GM19395 (cell line): Measurements from ENCODE around the gene GPC5.

Experiments
- ATAC-seq: cut with Tn5 transposase; IDR thresholded peaks from one replicate; pipeline ENCODE4 v1.9.1; 2021; ENCODE audit warnings: mild to moderate bottlenecking, moderate library complexity; ENCODE audit not compliant: unreplicated experiment

GPC5 gene

GRCh38 chr13:92312823-92313222 is 914.4 kb downstream of the GPC5 start:
- no peak for ATAC-seq

DNA sequence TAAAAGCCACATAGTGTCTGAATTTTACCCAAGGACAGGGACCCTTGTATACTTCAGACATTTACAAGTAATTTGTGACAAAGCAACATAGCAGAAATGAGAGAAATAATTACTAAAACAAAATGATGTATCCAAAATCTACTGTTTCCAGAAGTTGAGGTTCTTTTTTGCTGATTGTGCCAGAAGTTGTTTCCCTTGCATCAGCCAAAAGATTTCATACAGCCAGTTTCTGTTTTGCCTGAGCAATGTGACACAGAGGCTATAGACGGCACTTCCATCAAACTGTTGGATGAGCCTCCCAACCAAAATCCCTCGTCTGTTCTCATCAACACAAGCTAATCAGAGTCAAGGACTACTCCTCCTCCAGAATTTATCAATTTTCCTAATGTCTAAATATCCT is 915.0 kb downstream of the GPC5 start:
- ATAC-seq = no peak

DNA sequence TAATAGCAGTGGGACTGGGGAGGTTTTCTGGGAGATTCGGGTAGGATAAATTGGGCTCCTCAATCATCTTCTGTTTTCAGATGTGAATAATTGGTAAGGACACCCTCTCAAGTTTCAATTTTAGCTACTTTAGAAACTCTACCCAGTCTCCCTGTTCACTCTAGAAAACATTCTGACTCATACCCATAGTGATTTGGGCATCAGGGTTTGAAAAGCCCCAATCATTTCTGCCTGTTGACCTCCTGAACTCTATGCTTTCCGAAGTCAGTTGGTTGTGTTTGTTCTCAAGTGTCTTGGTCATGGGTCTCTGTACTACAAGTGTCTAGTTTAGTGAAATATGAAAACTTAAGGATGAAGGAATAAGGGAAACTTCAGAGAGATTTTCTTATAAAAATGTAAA is 916.8 kb downstream of the GPC5 start:
- ATAC-seq = no peak

- ATAC-seq = no peak
Observed at GRCh38 chr13:92316030-92316429, 917.6 kb downstream of the GPC5 start.

GRCh38 chr13:92317066-92317465 is 918.6 kb downstream of the GPC5 start:
- no peak for ATAC-seq

GRCh38 chr13:92320323-92320722 is 921.9 kb downstream of the GPC5 start:
- ATAC-seq = no peak

DNA sequence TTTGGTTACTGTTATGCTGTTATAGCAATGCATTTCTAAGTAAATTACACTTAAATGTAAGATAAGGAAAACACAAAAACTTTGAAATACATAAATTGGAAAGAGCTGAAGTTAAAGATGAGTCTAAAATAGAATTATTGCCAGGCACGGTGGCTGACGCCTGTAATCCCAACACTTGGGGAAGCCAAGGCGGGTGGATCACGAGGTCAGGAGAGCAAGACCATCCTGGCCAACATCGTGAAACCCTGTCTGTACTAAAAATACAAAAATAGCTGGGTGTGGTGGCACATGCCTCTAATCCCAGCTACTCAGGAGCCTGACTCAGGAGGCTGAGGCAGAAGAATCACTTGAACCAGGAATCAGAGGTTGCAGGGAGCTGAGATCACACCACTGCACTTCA is 922.8 kb downstream of the GPC5 start:
- ATAC-seq = no peak

DNA sequence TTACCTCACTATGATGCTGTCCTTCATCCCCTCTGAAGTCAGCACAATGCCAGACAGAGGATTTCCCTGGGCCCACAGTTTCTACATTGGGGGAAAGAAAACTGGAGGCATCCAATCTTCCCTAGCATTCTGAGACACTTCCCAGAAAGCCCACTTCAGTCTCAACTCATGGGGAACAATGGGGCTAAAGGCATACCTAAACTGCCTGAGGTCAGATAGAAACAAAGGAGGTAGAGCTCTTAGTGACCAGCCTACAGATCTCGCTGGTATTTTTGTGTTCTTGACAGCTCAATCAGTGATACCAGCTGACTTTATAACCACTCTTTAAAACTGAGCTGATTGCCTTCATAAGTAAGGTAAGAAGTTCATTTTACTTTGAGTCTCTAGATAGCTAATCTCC is 947.2 kb downstream of the GPC5 start:
- no peak for ATAC-seq

DNA sequence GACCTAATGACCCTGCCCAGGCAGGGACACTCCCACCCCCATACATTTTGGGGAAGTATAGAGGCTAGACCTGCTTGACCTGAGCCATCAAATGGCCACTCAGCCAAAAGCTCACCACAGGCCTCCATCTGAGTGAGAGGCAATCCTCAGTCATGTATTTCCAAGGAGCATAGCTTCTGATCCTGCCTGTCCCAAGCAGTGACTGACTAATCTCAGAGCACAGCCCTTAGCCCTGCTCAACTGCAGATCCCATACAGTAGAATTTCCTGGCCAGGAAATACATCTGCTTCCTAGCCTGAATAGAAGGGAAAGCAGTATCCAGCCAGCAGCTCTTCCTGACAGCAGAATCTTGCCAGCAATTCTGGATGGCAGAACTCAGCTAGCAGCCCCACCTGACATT is 947.6 kb downstream of the GPC5 start:
- ATAC-seq = no peak

GRCh38 chr13:92354583-92354982 is 956.2 kb downstream of the GPC5 start:
- no peak for ATAC-seq

DNA sequence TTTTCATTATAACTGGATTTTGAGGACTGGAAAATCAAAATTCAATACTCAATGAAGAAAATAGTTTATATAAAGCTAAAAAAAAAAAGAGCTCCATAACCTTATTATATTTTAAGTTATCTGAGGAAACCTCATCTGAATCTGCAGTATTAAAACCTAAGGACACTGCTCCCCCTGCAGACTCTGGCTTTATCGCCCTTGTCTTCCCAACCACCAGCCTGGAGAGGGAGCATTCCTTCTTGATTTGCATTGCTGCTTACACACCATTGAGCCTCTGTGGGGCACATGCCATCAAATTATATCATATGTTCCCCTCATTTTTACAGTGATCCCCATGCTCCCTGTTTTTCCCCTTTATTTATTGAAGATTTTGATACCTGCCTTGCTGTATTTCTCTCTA is 956.8 kb downstream of the GPC5 start:
- ATAC-seq = no peak

DNA sequence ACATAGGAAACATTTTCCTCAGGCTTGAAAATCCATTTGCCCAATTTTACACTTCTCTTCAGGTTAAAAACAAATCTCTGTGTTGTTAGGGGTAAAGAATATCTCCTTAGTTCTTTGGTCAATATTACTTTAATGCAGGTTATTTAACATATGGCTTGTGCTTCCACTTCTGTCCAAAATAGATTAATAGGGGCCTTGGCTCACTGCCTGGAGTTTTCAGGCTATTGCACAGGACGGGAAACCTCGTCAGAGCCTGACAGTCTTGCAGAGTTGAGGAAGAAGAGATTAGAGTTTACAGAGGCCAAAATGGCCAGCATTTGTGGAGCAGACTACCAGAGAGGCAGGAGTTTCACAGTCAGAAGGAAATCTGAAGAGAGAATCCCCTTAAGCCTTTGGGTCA is 964.3 kb downstream of the GPC5 start:
- ATAC-seq = no peak

DNA sequence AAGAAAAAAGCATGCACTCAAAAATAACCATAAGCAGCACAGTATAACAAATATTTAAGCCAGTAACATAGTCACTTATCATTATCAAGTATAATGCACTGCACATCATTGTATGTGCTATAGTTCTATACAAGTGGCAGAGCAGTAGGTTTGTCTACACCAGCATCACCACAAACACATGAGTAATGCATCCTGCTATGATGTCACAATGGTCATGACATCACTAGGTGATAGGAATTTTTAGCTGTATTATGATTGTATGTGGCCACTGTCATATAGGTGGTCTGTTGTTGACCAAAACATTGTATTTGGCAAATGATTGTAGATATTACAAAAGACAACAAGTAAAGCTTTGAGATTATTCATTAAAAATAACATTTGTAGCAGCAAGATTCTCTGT is 967.5 kb downstream of the GPC5 start:
- ATAC-seq = no peak

DNA sequence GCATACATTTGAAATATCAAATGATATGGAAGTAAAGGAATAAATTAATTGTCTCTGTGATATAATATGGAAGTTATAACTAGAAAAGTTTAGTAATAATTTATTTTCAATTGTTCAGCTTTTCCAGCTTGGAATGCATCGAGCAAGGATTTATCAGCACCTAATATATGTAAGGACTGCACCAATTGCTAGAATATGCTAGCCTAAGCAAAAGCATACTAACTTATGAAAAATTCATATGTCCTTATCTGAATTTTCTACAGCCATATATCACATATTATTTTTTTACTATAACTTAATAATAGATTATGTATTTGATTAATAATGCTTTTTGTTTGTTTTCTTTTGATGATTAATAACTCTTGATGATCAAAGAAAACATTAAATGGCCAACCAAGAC is 979.0 kb downstream of the GPC5 start:
- no peak for ATAC-seq

DNA sequence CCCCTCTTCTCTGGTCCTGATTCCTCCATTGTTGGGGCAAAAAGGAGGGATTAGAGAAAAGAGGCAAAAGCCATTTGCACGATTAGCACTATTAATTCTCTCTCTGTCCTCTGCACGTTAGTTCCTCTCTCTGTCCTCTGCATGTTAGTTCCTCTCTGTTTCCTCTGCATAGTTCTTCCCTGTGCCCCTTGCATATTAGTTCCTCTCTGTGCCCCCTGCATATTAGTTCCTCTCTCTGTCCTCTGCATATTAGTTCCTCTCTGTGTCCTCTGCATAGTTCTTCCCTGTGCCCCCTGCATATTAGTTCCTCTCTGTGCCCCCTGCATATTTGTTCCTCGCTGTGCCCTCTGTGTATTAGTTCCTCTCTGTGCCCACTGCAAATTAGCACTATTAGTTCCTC is 981.0 kb downstream of the GPC5 start:
- ATAC-seq = no peak

DNA sequence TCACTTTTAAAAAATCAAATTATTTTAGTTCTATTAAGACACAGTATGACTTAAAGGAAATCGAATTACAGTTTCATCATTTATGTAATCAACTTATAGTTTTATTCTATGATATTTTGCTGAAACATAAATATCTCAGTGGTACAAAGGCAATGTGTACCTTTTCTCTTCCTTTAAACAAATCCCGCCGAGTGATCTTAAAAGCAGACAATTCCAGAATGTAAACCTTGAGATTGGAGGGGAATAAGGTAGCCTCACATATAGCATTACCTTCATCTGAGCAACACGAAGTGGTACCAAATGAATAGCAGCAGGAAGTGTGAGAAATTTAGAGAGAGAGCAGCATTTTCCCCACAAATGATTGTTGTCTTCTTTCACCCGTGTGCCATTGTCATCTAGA is 986.0 kb downstream of the GPC5 start:
- ATAC-seq = no peak

DNA sequence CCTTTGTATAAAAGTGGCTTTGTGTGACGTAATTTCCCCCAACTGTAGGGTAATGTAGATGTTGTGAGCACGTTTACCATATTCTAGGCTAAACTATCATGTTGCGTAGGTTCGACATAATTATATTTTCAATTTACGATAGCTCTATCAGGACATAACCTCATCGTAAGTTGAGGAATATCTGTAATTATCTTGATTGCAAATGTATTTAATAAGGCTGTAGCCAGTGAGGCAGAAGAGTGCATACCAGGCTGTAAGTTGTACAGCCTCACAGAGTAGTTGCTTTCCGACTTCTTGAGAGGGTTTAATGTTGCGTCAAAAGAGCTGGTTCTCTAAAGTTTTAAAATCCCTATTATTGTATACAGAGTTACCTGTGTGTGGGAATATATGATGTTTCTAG is 988.8 kb downstream of the GPC5 start:
- no peak for ATAC-seq

GRCh38 chr13:92390217-92390616 is 991.8 kb downstream of the GPC5 start:
- ATAC-seq = no peak

DNA sequence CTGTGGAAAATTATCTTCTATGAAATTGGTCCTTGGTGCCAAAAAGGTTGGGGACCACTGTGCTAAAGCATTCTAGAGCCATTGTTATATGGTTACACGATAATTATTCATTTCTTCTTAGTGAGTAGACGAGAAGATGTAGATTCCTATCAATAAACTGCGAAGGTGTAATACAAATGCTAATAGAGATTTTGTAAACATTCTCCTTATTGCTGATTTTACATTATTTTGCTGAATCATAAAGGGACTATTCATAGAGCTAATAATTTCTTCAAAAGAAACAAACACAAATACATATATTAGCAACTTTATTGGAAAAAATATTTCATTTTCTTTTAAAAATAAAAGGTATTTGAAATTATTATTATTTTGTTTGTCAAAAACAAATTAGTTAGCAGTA is 1005.2 kb downstream of the GPC5 start:
- no peak for ATAC-seq

GRCh38 chr13:92407858-92408257 is 1009.4 kb downstream of the GPC5 start:
- ATAC-seq = no peak

- no peak for ATAC-seq
Observed at GRCh38 chr13:92412481-92412880, 1014.1 kb downstream of the GPC5 start.

DNA sequence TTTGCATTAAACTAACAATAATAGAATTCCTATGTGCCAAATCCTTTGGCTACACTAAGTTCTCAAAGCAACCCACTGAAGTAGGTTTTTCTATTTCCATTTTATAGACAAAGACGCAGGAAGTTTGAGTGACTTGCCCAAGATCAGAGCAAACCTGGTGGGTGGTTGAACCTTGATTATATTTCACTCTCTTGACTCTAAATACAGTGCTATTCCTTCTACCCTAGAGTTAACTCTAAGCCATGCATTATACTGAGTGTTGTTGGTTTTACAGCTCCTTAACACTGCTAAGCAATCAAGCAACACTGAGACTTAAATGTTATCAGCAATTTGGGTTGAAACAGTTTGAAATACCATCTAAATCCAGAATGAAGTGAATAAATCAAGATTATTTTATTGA is 1014.6 kb downstream of the GPC5 start:
- ATAC-seq = no peak

GRCh38 chr13:92413452-92413851 is 1015.0 kb downstream of the GPC5 start:
- no peak for ATAC-seq

DNA sequence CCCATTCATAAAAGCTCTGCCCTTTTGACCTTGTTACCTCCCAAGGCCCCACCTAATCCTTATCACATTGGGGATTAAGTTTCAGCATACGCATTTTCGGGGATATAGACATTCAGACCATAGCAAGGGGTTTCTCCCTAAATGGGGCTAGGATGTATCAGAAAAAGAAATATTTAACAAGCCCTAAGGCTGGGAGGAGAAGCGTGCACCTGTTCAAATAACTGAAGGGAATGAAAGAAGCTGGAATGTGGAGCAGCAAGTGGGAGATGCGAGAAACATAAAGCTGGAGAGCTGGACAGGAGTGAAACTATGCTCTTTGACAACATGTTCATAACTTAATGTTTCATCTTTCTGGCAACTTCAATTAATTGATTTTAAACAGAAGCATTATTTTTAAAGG is 1016.4 kb downstream of the GPC5 start:
- no peak for ATAC-seq
